Measurements from ENCODE around the gene ACIN1.
A peak's percentile ranks its signal among the peaks of the same experiment; 100 is the strongest.

The ACIN1 gene

DNA sequence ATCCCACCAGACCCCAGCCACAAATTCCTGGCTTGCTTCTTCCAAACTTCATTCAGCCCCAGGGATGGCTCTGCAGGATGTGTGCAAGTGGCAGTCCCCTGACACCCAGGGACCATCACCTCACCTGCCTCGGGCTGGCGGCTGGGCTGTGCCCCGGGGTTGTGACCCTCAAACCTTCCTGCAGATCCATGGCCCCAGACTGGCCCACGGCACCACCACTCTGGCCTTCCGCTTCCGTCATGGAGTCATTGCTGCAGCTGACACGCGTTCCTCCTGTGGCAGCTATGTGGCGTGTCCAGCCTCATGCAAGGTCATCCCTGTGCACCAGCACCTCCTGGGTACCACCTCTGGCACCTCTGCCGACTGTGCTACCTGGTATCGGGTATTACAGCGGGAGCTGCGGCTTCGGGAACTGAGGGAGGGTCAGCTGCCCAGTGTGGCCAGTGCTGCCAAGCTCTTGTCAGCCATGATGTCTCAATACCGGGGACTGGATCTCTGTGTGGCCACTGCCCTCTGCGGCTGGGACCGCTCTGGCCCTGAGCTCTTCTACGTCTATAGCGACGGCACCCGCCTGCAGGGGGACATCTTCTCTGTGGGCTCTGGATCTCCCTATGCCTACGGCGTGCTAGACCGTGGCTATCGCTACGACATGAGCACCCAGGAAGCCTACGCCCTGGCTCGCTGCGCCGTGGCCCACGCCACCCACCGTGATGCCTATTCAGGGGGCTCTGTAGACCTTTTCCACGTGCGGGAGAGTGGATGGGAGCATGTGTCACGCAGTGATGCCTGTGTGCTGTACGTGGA lies 52.6 kb downstream of the ACIN1 start, which contains the start of gene PSMB11:
Gene PSMB11, plus strand, starts transcription at position 51 of the 804 bp plus-strand sequence. Its CDS starts 14 bp downstream, at position 65.
- DNase-seq (ENCODE audit: low read depth): no peak

DNA sequence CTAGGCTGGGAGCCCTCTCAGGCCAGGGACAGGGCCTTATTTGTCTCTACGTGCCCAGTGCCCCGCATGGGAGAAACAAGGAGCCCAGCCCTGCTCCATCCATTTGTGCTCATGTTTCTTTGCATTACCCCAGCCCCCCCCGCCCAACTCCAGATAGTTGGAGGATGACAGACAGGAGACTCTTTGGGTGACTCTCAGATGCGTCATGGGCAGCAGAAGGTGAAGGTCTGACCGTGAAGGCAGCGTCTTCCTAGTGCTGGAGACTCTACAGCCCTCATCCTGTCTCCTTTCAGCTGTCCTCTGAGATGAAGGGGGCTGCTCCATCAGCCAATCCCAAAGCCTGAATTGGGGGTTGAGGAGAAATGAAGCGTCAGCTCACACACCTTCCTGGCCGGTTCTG lies 53.2 kb downstream of the ACIN1 start:
- no peak for DNase-seq (ENCODE audit: low read depth)

DNA sequence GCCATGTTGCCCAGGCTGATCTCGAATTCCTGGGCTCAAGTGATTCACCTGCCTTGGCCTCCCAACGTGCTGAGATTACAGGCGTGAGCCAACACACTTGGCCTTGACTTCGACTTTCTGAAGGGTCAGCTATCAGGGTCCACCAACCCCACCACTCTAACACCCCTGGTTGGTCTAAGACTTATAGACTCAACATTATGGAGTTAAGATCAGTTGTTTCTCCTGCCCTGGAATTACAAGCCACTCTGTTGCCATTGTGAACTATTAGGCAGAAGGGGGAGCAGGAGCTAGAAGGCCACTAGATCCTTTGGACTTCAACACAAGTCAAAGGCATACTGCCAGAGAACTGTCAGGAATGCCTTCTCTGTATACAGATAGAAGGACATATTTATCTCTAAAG lies 54.8 kb downstream of the ACIN1 start:
- DNase-seq (ENCODE audit: low read depth): no peak

DNA sequence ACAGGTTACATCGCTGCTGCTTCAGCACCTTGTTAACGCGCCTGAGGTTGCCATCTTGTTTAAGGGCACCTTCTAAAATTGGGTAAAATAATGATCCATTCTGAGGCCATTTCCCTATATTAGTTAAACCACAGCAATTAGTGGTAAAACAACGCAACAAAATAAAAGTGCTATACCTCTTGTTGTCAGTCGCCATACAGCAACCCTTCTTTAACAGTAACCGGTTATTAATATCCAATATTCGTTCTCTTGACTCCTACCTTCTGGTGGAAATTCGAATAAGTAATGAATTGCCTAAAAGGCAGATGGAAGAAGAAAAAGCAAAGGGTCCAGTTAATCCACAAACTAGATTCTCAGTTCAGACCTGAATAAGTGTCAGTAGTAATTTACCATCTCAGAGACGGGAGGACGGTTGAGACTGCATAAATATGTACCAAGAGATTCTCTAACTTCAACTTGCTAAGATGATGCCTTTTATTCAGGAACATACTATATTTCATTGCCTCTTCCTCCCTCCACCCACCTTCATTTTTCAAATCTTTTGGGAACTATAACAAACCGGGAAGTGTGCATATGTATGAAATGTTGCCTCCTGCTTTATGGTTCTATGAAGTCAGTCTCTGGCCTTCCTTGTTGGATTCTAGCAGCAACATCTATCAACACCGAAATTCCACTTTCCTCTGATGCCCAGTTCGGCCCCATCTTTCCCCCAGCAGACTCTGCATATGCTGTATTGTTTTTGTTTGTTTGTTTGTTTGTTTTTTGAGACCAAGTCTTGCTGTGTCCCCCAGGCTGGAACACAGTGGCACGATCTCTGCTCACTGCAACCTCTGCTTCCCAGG lies 59.4 kb downstream of the ACIN1 start:
- no peak for DNase-seq (ENCODE audit: low read depth)

DNA sequence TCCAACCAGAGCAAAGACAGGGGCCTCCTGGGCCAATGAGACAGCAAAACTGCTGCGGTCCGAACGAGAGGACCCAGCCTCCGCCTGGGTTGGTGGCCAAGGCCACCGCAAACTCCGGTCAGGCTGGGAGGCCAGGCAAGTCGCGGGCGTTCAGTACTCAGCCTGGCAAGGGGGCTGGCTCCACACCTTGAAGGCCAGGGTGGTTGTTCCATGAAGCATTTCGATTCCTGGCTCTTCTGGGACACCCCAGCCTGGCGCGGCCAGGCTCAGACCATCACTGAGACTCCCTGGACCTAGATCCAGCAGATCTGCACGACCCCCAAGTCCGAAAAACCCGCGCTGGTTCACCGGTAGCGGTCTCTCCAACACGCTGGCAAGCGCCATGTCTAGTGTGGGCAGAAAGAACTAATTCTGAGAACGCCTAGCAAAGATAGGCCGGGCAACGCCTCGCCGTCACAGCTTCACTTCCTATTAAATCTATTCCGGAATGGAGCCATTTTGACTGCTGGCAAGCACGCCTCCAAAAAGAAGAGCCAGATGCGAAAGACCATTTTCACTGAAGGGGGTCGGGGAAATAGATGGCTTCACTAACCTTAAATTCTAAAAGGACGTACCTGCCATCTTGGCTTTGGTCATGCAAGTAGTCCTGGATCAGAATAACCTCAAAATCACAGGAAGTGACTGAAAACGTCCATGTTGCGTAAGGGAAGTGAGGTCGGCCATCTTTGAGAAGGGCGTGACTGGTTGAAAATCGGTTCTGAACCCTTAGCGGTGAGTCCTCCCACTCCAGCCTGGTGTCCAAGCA lies 60.2 kb downstream of the ACIN1 start, which contains the start of gene PSMB5:
Gene PSMB5, minus strand, starts transcription at position 403 of the 805 bp plus-strand sequence. Its CDS starts 19 bp downstream, at position 384.
- peak; percentile 96 for DNase-seq (ENCODE audit: low read depth)

DNA sequence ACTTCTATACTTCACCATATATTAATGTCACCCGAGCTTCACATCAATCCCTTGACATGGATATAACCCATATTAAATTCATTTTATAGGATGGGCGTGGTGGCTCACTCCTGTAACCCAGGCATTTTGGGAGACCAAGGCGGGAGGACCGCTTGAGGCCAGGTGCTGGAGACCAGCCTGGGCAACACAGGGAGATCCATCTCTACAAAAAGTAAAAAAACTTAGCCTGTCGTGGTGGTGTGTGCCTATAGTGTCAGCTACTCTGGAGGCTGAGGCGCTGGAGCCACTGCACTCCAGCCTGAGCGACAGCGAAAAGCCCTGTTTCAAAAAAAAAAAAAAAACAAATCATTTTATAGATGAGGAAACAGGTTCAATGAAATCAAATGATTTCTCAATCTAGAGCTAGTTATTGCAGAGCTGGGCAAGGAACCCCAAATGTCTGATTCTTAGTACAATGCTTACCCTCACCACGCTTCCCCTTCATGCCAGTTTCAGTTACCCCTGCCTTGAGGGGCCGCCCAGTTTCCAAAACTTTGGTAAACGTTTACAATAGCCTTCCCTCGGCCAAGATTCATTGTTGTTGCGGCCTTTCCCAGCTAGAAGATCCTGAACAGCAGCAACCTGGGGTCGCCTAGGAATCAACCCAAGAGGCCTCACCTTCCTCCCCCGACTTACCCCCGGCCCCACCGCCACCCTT lies 61.0 kb downstream of the ACIN1 start:
- DNase-seq (ENCODE audit: low read depth): no peak

DNA sequence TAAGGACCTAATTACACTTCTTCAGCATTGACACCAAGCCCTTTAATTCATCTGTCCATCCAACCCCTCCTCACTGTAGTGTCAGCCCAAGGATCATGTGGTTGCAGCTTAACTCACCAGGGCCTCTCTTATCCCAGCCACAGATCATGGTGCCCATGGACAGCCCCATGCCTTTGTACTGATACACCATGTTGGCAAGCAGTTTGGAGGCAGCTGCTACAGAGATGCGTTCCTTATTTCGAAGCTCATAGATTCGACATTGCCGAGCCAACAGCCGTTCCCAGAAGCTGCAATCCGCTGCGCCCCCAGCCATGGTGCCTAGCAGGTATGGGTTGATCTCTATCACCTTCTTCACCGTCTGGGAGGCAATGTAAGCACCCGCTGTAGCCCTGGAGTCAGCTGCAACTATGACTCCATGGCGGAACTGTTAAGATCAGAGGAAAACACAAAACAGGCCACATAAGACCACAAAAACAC lies 61.6 kb downstream of the ACIN1 start:
- DNase-seq (ENCODE audit: low read depth): no peak

DNA sequence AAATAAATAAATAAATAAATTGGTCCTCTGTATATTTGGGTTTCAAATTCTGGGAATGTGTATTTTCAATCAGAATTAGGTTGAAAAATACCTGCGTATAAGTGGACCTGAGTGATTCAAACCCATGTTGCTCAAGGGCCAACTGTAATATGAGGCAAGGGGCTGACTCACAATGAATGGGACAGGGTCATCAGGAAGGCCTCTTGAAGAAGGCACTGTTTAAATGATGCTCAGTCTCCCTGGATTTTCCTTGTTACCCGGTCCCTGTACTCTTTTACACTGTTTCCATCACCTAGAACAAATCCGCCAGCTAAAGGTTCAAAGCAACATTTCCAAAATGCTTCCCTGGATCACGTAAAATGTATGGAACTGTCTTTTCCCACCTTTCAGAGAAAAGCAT lies 64.0 kb downstream of the ACIN1 start:
- DNase-seq (ENCODE audit: low read depth): no peak

DNA sequence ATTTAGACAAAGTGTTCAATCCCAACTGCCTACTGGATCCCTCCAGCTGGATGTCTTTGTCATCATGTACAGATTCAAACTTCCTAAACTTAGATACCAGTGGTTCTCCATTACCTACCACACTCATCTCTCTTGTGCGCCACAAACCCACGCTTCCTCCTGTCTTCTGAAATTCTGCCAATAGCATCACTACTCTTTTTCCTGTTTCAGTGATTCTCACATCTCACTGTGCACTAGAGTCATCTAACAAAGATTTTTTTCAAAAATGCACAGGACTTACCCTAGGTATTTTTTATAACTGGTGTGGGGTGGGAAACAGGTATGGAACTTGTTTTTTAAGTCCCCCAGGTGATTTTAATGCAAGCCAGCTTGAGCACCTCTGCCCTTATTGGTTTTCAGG lies 66.1 kb downstream of the ACIN1 start:
- no peak for DNase-seq (ENCODE audit: low read depth)

DNA sequence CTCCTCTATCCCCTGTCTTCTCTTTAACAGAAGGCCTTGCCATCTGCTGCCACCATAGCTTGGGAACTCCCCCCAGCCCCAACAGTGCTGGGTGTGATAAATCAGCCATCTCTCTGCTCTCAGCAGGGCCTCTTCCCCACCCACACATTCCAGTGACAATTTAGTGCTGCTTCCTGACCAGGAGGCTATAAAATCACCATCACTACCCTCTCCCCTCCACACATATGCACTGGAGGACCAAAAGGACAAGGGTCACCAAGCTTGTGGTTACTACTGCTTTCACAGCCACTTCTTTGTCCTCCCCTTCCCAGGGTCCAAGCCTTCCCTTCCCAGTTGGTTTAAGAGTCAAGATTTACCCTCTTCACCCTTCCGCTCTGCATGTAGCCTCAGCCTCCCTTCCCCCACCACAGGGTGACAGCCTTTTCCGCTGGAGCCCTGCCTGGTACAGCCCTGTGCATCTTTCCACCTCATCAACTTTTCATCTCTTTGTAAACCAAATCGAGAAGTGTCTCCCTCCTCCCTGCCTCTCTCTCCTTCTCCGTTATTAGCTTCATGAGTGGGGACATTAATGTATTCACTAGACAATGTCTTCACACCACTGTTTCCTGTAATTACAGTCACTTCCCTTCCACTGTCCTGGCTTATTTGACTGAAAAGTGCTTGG lies 69.7 kb downstream of the ACIN1 start:
- DNase-seq (ENCODE audit: low read depth): no peak

DNA sequence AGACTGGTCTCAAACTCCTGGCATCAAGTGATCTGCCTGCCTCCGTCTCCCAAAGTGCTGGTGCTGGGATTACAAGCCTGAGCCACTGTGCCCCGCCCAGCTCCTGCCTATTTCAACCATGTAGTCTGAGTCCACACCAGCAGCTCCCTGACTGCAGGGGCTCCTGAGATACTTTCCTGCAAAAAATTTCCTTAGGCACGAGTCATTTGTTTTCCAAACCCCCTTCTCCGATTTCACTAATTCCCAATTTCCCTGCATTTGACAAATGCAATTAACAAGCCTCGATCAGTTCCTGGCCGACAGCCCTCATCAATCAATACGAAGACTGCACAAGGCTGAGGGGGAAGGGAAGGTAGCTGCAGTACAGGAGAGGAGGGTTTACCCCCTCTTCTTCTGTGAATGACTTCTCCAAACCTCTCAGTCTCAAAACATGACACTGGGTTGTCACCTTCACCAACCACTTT lies 70.3 kb downstream of the ACIN1 start:
- no peak for DNase-seq (ENCODE audit: low read depth)

DNA sequence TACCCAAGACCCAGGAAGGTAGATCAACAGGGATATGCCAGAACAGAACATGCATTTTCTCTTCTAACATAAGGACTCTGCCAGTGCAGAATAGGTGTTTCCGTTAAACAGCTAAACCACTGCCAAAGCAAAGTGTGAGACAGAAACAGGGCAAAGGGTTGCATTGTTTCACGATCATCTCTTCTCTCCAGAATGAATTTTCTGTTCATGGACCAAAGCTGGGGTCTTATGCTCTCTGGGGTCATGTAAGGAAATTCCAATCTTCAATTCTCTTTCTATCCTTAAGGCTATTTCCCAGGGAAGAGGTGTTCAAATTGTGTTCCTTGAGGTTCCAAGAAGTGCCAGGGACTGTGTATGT lies 71.2 kb downstream of the ACIN1 start:
- DNase-seq (ENCODE audit: low read depth): no peak

DNA sequence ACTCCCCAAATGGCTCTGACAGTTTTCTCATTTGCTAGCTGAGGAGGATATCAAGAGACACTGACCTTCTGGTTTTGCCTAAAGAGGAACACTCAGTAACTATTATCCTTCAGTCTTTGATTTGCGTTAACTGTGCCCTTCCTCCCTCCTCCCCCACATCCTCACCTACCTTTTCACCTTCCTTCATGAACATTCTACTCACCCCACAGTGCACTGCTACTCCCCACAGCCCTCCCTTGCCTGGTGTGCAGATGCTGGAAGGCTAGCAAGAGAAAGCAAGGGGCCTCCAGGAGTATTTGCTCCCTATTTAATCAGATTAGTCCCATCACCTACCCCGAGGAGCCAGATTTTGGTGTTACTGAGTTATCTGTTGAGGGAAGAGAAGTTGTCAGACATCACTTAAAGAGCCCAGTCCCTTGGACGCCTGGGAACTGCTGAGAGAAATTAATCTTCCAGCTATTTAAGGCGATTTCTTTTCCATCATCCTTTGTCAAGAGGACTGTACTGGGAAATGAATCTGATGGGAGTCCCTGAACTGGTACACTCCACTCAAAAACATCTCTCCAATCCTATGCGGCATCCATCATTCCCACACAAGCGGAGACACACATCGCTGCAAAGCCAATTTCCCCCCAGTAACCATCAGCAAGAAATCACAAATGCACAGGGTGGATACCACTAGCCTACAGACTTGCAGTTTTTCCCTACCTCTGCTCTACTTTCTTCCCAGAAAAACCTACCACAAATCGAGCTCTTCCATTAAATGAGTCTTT lies 71.7 kb downstream of the ACIN1 start:
- DNase-seq (ENCODE audit: low read depth): no peak

DNA sequence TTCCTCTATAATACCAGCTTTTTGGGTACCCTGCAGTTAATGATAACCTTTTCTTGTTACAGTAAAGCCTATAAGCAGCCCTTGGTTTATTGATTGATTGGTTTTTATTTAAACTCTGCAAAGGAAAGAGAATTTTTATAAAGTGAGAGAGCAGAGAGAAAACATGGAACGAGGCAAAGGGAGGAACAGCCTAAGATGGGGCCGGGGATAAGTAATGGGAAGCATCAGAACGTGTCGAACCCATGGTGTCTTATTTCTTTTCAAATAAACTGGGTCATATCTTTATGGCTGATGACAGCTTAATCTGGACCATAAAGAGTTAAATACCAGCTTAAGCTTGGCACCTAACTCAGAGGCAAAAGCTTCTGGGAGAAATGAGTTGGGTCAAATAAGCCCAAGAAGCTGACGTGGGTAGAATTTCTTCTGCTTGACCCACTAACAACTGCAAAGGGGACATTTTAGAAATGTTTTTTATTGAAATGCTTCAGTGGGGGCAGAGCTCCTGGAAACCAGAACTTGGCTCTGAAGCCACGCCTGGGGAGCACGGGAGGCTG lies 73.0 kb downstream of the ACIN1 start:
- no peak for DNase-seq (ENCODE audit: low read depth)

DNA sequence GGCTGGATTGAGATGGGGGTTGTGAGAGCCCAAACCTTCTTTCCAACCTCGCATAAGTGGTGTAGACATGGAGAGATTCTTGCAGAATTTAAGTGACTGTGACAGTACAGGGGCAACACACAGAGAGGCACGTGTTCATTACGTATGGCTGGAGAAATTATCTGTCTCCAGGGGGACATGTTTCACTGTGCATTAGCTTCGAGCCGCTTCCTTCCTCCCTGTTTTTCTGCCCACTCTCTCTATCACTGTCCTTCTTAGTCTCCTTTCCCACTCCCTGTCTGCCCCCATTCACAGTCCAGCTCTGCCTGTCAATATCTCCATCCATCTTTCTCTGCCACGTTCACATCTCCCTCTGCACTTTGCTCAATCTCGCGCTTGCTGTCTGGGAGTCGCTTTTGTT lies 73.5 kb downstream of the ACIN1 start:
- no peak for DNase-seq (ENCODE audit: low read depth)

DNA sequence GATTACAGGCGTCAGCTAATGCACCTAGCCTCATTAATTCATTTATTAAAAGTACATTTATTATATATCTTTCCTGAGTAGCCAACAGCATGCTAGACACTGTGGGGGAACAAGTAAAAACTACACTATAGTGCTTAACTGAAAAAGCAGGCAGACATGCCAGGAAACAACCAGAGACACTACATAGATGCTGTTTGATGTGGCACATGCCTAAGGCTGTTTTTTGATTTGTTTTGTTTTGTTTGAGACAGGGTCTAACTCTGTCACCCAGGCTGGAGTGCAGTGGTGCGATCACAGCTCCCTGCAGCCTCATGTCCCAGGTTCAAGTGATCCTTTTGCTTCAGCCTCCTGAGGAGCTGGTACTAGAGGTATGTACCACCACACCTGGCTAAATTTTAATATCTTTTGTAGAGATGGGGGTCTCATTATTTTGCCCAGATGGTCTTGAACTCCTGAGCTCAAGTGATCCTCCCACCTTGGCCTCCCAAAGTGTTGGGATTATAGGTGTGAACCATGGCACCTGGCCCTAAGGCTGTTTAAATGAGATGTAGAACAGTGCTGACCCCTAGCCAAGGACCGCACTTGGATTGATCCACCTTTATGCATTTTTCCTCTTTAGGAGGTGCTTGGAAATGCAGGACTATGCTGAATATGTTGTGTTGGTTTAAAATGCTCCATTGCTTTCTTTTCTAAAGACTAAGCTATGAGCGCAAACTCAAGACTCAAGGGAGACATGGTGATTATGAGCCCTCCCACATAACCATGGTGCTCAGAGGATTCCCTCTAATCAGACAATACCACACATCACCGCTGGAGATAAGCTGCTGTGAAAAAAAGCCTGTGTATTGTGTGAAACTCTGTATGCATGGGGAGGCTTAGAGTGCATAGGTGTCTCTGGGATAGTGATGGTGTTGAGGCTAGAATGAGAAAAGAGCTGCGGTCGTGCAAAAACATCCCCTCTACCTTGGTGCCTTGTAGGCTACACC lies 74.5 kb downstream of the ACIN1 start:
- DNase-seq (ENCODE audit: low read depth): no peak

DNA sequence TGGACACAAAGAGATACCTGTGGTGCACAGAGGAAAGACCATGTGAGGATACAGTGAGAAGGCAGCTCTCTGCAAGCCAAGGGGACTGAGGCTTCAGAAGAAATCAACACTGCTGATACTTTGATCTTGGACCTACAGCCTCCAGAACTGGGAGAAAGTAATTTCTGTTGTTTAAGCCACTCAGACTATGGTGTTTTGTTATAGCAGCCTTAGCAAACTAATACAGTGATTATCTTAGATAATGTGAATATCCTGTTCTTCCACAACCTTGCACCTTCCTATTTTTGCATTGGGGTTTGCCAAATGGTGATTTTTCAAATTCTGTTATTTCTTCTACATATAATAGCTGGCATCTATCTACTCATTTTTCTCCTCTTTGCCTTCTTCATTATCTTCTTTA lies 76.8 kb downstream of the ACIN1 start:
- DNase-seq (ENCODE audit: low read depth): no peak

DNA sequence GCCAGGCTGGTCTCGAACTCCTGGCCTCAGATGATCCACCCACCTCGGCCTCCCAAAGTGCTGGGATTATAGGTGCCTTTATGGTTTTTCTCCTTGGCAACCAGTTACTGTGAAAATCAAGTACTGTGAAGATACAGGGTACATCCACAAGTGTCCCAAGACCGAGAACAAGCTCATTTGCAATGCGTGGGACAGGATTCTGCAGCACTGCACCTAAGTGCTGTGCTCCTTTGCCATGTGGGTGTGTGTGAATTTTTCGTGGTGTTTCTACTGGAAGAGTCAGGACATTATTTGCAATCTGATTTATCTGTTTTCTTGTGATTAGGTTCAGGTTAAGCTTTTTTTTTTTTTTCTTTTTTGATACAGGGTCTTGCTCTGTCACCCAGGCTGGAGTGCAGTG lies 77.8 kb downstream of the ACIN1 start:
- no peak for DNase-seq (ENCODE audit: low read depth)

DNA sequence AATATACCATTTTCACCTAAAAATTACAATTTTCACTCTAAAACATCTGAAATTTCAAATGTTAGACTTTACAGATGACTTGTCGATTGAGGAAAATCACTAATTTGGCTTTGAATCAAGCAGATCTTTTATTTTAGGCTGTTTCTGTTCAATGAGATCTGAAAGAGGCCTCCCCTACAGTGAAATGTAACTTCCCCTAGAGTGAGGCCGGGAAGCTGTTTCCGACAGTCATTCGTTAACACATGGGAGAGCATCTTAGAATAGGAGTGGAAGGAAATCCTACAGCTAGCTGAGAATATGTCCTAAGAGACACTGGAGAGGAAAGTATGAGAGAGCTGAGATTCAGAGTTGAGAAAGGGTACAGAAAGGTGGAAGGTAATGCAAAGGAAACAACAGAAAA lies 79.3 kb downstream of the ACIN1 start:
- no peak for DNase-seq (ENCODE audit: low read depth)
